GM06990 (cell line): ENCODE results near the gene RNF215.

Experiments
- DNase-seq: peaks from one replicate; pipeline ENCODE4 v3.0.0-alpha.2; 2011; ENCODE audit not compliant: insufficient read length; ENCODE audit errors: extremely low read depth
- H3K27me3 ChIP-seq: replicated peaks from 2 replicates; pipeline ENCODE4 v1.6.0; 2011; ENCODE audit warnings: low read length; ENCODE audit not compliant: control insufficient read depth, insufficient read depth
- H3K36me3 ChIP-seq: 2 replicates; pipeline ENCODE4 v1.5.1; 2011; ENCODE audit warnings: low read length; ENCODE audit not compliant: control insufficient read depth, insufficient read depth
- H3K4me3 ChIP-seq: replicated peaks from 2 replicates; pipeline ENCODE4 v1.5.1; 2011; ENCODE audit warnings: low read depth, mild to moderate bottlenecking, control low read depth, low read length
- CTCF ChIP-seq: IDR thresholded peaks from 2 replicates; pipeline ENCODE4 v1.5.1; 2011; ENCODE audit warnings: low read length, control low read depth, mild to moderate bottlenecking, inconsistent platforms; ENCODE audit not compliant: insufficient read depth, poor library complexity, severe bottlenecking

RNF215 gene

GRCh38 chr22:30385942-30386341, 1.3 kb downstream of the RNF215 start:
- DNase-seq = no peak
- Histone ChIP-seq H3K27me3 (no peaks in the 10 kb centered on the region), H3K4me3 (no peak overlapping the region), H3K36me3 (no peaks in the 10 kb centered on the region)
- TF ChIP-seq CTCF = no peak

GRCh38 chr22:30383061-30383460, 4.2 kb downstream of the RNF215 start:
- H3K36me3 ChIP-seq = no peaks in the 10 kb centered on the region; the same call in 1 of the 2 replicates
- TF ChIP-seq CTCF = no peak
- no peak overlapping the region for H3K4me3 ChIP-seq
- DNase-seq = no peak
- H3K27me3 ChIP-seq = no peaks in the 10 kb centered on the region

GRCh38 chr22:30382340-30382739, 4.9 kb downstream of the RNF215 start:
- H3K36me3 ChIP-seq = no peaks in the 10 kb centered on the region; the same call in 1 of the 2 replicates

GRCh38 chr22:30381264-30381663, 5.9 kb downstream of the RNF215 start:
- H3K36me3 ChIP-seq = no peaks in the 10 kb centered on the region; the same call in none of the 2 replicates

More at GRCh38 chr22:30382340-30382739, 4.9 kb downstream of the RNF215 start:
- no peak for TF ChIP-seq CTCF
- Histone ChIP-seq H3K4me3 (no peak overlapping the region), H3K27me3 (no peaks in the 10 kb centered on the region)
- DNase-seq = no peak

GRCh38 chr22:30380011-30380410, 7.2 kb downstream of the RNF215 start:
- no peak for TF ChIP-seq CTCF
- H3K4me3 ChIP-seq = no peak overlapping the region
- H3K36me3 ChIP-seq = no peaks in the 10 kb centered on the region; the same call in none of the 2 replicates
- DNase-seq = no peak
- no peaks in the 10 kb centered on the region for H3K27me3 ChIP-seq

More at GRCh38 chr22:30381264-30381663, 5.9 kb downstream of the RNF215 start:
- Histone ChIP-seq H3K4me3 (no peak overlapping the region), H3K27me3 (no peaks in the 10 kb centered on the region)
- no peak for DNase-seq
- no peak for TF ChIP-seq CTCF

GRCh38 chr22:30375312-30375849, 11.8 kb downstream of the RNF215 start:
- H3K27me3 ChIP-seq = no peaks in the 10 kb centered on the region
- no peaks in the 10 kb centered on the region; the same call in none of the 2 replicates for H3K36me3 ChIP-seq
- DNase-seq = no peak
- TF ChIP-seq CTCF = no peak
- no peak overlapping the region for H3K4me3 ChIP-seq
